ENCODE data around the gene KRT37. TPM values are rescaled to one million over a fixed set of nuclear protein-coding genes. Genes with fewer than 3 reads are reported as not detected.

Gene KRT37
- 3.2 and 4.6 TPM in 2 replicates for total RNA-seq (2014; rRNA removed)
- percentile 19 among the genes with signal in this experiment for Bru-seq, nascent RNA
- BruChase-seq, experiment 1, labeled RNA remaining after a 6-hour chase: percentile 22 among the genes with signal in this experiment
- percentile 24 among the genes with signal in this experiment for BruChase-seq, experiment 2, labeled RNA remaining after a 2-hour chase
- long read RNA-seq, partial matches to known transcripts: 0 of 3 reads
- long read RNA-seq, other reads (novel, unspliced or antisense): 2 of 3 reads

GRCh38 chr17:41424111-41424635 is at the start of gene KRT37:
Gene KRT37, minus strand, starts transcription at chr17:41424585. Its CDS starts 62 bp downstream, at chr17:41424523.
- ChIA-PET CTCF (no interaction called here), POLR2A (ENCODE audit: unreplicated experiment) (no interaction called here)
- intact Hi-C loops (cut with micrococcal nuclease): no loop called here
- H3K79me2 ChIP-seq (ENCODE audit: low read length): no peaks in the 10 kb centered on the region
- no peak within 1 kb of the TSS for H3K27ac ChIP-seq (ENCODE audit: low read length)
- H3K4me3 ChIP-seq (ENCODE audit: low read length): no peak within 1 kb of the TSS
- no peak within 1 kb of the TSS for H3K9ac ChIP-seq (ENCODE audit: low read length)
- TF ChIP-seq EZH2 (IDR thresholded peaks at IDR 0.05; ENCODE audit: low read length, unreplicated experiment) (no peak), CTCF (conservative IDR thresholded peaks at IDR 0.05; ENCODE audit: low read depth, low read length) (no peak), EZH2phosphoT487 (IDR thresholded peaks at IDR 0.05; ENCODE audit: borderline replicate concordance, low read length) (no peak)
- no TSS peak for BruUV-seq (replicated peaks)
- no peaks in the 10 kb centered on the region for H3K27me3 ChIP-seq (ENCODE audit: low read length)
- no peaks in the 10 kb centered on the region for H3F3A ChIP-seq (ENCODE audit: low read length, unreplicated experiment)
- no peak within 1 kb of the TSS for H3K4me2 ChIP-seq (ENCODE audit: low read length)
- H3K9me3 ChIP-seq (ENCODE audit: low read length): no peaks in the 10 kb centered on the region
- ATAC-seq: no peak
- H4K20me1 ChIP-seq (ENCODE audit: low read length): no peaks in the 10 kb centered on the region
- H2AFZ ChIP-seq (ENCODE audit: low read length): no peak within 1 kb of the TSS
- no peak for DNase-seq
- H3K9me2 ChIP-seq (replicated peaks; ENCODE audit: low read length): no peaks in the 10 kb centered on the region
- no peaks in the 10 kb centered on the region for H3K36me3 ChIP-seq (ENCODE audit: low read depth, low read length)
- H3K4me1 ChIP-seq (ENCODE audit: insufficient read depth, low read length): peaks cover 31% of the 10 kb centered on the region

- H3K9me3 ChIP-seq (ENCODE audit: low read length): no peaks in the 10 kb centered on the region
- ChIA-PET POLR2A (ENCODE audit: unreplicated experiment) (no interaction called here), CTCF (no interaction called here)
- no TSS peak for BruUV-seq (replicated peaks)
- no peak overlapping the region for H3K9ac ChIP-seq (ENCODE audit: low read length)
- H3K4me3 ChIP-seq (ENCODE audit: low read length): no peak overlapping the region
- TF ChIP-seq EZH2phosphoT487 (IDR thresholded peaks at IDR 0.05; ENCODE audit: borderline replicate concordance, low read length): no peak
- no peak for TF ChIP-seq CTCF (conservative IDR thresholded peaks at IDR 0.05; ENCODE audit: low read depth, low read length)
- TF ChIP-seq EZH2 (IDR thresholded peaks at IDR 0.05; ENCODE audit: low read length, unreplicated experiment): no peak
- H4K20me1 ChIP-seq (ENCODE audit: low read length): no peaks in the 10 kb centered on the region
- no peak overlapping the region for H2AFZ ChIP-seq (ENCODE audit: low read length)
- peaks cover 23% of the 10 kb centered on the region for H3K4me1 ChIP-seq (ENCODE audit: insufficient read depth, low read length)
- H3K36me3 ChIP-seq (ENCODE audit: low read depth, low read length): no peaks in the 10 kb centered on the region
- intact Hi-C loops (cut with micrococcal nuclease): no loop called here
- no peaks in the 10 kb centered on the region for H3K9me2 ChIP-seq (replicated peaks; ENCODE audit: low read length)
- H3K27ac ChIP-seq (ENCODE audit: low read length): no peak overlapping the region
- no peaks in the 10 kb centered on the region for H3K27me3 ChIP-seq (ENCODE audit: low read length)
- no peak overlapping the region for H3K4me2 ChIP-seq (ENCODE audit: low read length)
- DNase-seq (no peak), ATAC-seq (no peak)
- peaks cover 5% of the 10 kb centered on the region for H3F3A ChIP-seq (ENCODE audit: low read length, unreplicated experiment)
- no peaks in the 10 kb centered on the region for H3K79me2 ChIP-seq (ENCODE audit: low read length)
Measured at GRCh38 chr17:41468346-41468745, 44.0 kb upstream of the KRT37 start.

- intact Hi-C loops (cut with micrococcal nuclease): no loop called here
- H3K27me3 ChIP-seq (ENCODE audit: low read length): no peaks in the 10 kb centered on the region
- BruUV-seq (replicated peaks): no TSS peak
- H3K79me2 ChIP-seq (ENCODE audit: low read length): no peaks in the 10 kb centered on the region
- no peaks in the 10 kb centered on the region for H4K20me1 ChIP-seq (ENCODE audit: low read length)
- H3K9me2 ChIP-seq (replicated peaks; ENCODE audit: low read length): no peaks in the 10 kb centered on the region
- no peak overlapping the region for H3K4me2 ChIP-seq (ENCODE audit: low read length)
- CTCF ChIA-PET: no interaction called here
- H3K4me3 ChIP-seq (ENCODE audit: low read length): no peak overlapping the region
- H3K36me3 ChIP-seq (ENCODE audit: low read depth, low read length): no peaks in the 10 kb centered on the region
- H3F3A ChIP-seq (ENCODE audit: low read length, unreplicated experiment): peaks cover 5% of the 10 kb centered on the region
- POLR2A ChIA-PET (ENCODE audit: unreplicated experiment): no interaction called here
- H3K9me3 ChIP-seq (ENCODE audit: low read length): no peaks in the 10 kb centered on the region
- ATAC-seq (no peak), DNase-seq (no peak)
- no peak overlapping the region for H2AFZ ChIP-seq (ENCODE audit: low read length)
- peaks cover 25% of the 10 kb centered on the region for H3K4me1 ChIP-seq (ENCODE audit: insufficient read depth, low read length)
- TF ChIP-seq EZH2phosphoT487 (IDR thresholded peaks at IDR 0.05; ENCODE audit: borderline replicate concordance, low read length) (no peak), EZH2 (IDR thresholded peaks at IDR 0.05; ENCODE audit: low read length, unreplicated experiment) (no peak), CTCF (conservative IDR thresholded peaks at IDR 0.05; ENCODE audit: low read depth, low read length) (no peak)
- H3K9ac ChIP-seq (ENCODE audit: low read length): no peak overlapping the region
- H3K27ac ChIP-seq (ENCODE audit: low read length): no peak overlapping the region
Measured at GRCh38 chr17:41467561-41467960, 43.2 kb upstream of the KRT37 start.

Data from PC-3 (cell line).